Transverse colon (tissue), 4 donors: ENCODE data around the gene DESI2. TPM values are rescaled to one million over a fixed set of nuclear protein-coding genes. Genes with fewer than 3 reads are reported as not detected.

Source experiments
- DNase-seq: peaks from one replicate; pipeline ENCODE4 v3.0.0-alpha.2; 2019
- H3K27ac ChIP-seq, 4 donors: fragments of 200-600 bp; sonication (generic); 2 replicates each; pipeline ENCODE4 v1.5.1; 2016 to 2018; ENCODE audit warnings: inconsistent platforms in 4 of 4
- H3K27me3 ChIP-seq: fragments of 200-600 bp; sonication (generic); 2 replicates; pipeline ENCODE4 v1.5.1; 2017; ENCODE audit warnings: inconsistent platforms
- H3K36me3 ChIP-seq, 4 donors: fragments of 200-600 bp; sonication (generic); 2 replicates each; pipeline ENCODE4 v1.5.1; 2017 to 2019; ENCODE audit warnings: inconsistent platforms in 4 of 4
- H3K4me1 ChIP-seq, 4 donors: fragments of 200-600 bp; sonication (generic); 2 replicates each; pipeline ENCODE4 v1.5.1; 2017 to 2020; ENCODE audit warnings: inconsistent platforms in 4 of 4
- H3K4me3 ChIP-seq, 4 donors: fragments of 200-600 bp; sonication (generic); 1 replicate in 1 of 4; 2 replicates in 3 of 4; pipeline versions ENCODE4 v1.5.1 to v1.6.1; 2017 to 2019; ENCODE audit warnings: inconsistent platforms in 4 of 4
- H3K9me3 ChIP-seq, 2 donors: fragments of 200-600 bp; sonication (generic); 2 replicates each; pipeline ENCODE4 v1.5.1; 2017 to 2019; ENCODE audit warnings: inconsistent platforms in 2 of 2
- CTCF ChIP-seq, 5 experiments: fragments of 200-600 bp in 3 of 5; fragments of 450-650 bp in 2 of 5; sonication (generic) in 3 of 5; IDR thresholded peaks; 1 replicate in 2 of 5; 2 replicates in 3 of 5; pipeline ENCODE4 v1.5.1; 2016 to 2017; ENCODE audit warnings: antibody characterized with exemption in 5 of 5, inconsistent platforms in 3 of 5, mild to moderate bottlenecking in 2 of 5, moderate library complexity in 1 of 5
- EP300 ChIP-seq: sonication (generic); formaldehyde crosslinking; IDR thresholded peaks from one replicate; pipeline ENCODE4 v1.6.1; 2017; ENCODE audit warnings: antibody characterized with exemption, low read depth
- POLR2A ChIP-seq: fragments of 450-650 bp; IDR thresholded peaks from one replicate; pipeline ENCODE4 v1.6.1; 2016; ENCODE audit warnings: antibody characterized with exemption, mild to moderate bottlenecking, moderate library complexity
- POLR2AphosphoS5 ChIP-seq, 3 donors: sonication (generic); formaldehyde crosslinking; IDR thresholded peaks; one replicate each; pipeline ENCODE4 v1.6.1; 2016; ENCODE audit warnings: antibody characterized with exemption in 3 of 3
- WGBS, 2 donors: methylation state at CpG; one replicate each; pipeline ENCODE4 v1.1.5; 2018; ENCODE audit warnings: low coverage in 1 of 2; 5-methylcytosine and 5-hydroxymethylcytosine counted together
- in situ Hi-C, 4 donors: fragments of 200-750 bp; cut with MboI; loops; one replicate each; pipeline versions ENCODE4 v1.15.0 to v1.15.1; 2017; ENCODE audit warnings: low sequenced_read_pairs in 3 of 4, low pct_ligation_motif_present in 1 of 4, low pct_unique_long_range_greater_than_20kb in 1 of 4
- intact Hi-C: fragments of 100-400 bp; cut with DNase I; formaldehyde crosslinking; loops from one replicate; pipeline ENCODE4 v1.15.1; 2023; ENCODE audit warnings: low total_unique reads
- total RNA-seq, 4 donors: library from RNA; depleted of rRNA; stranded (reverse); fragments of >200 nt; gene quantifications; one replicate each; pipeline ENCODE4 v1.1.0, GENCODE V29; 2016

Gene DESI2
- total RNA-seq, 4 donors from 2014 or later: 18.3 to 41.6 (median 30.6) TPM

- in situ Hi-C loops (no loop called here), intact Hi-C loops (no loop called here)
- Histone ChIP-seq H3K27ac (no peak overlapping the region), H3K4me3 (no peak overlapping the region), H3K9me3 (no peaks in the 10 kb centered on the region), H3K27me3 (no peaks in the 10 kb centered on the region), H3K4me1 (no peaks in the 10 kb centered on the region), H3K36me3 (no peaks in the 10 kb centered on the region)
- no peak for DNase-seq
- TF ChIP-seq CTCF (IDR thresholded peaks at IDR 0.05) (no peak), POLR2AphosphoS5 (IDR thresholded peaks at IDR 0.05) (no peak), POLR2A (no peak), EP300 (no peak)
These were observed 19.8 kb upstream of the DESI2 start for GRCh38 chr1:244633140-244633539.

GRCh38 chr1:244634546-244634945 lies 18.4 kb upstream of the DESI2 start:
- Histone ChIP-seq H3K27me3 (no peaks in the 10 kb centered on the region), H3K9me3 (no peaks in the 10 kb centered on the region), H3K4me3 (no peak overlapping the region), H3K36me3 (no peaks in the 10 kb centered on the region), H3K27ac (no peak overlapping the region), H3K4me1 (no peaks in the 10 kb centered on the region)
- no peak for TF ChIP-seq POLR2AphosphoS5 (IDR thresholded peaks at IDR 0.05)
- TF ChIP-seq CTCF (IDR thresholded peaks at IDR 0.05): no peak
- no peak for TF ChIP-seq POLR2A
- no peak for TF ChIP-seq EP300
- intact Hi-C loops (no loop called here), in situ Hi-C loops (no loop called here)
- WGBS, 2 donors: 93 to 96% methylated on average over 6 of the region's 6 CpGs
- DNase-seq: no peak

- TF ChIP-seq POLR2AphosphoS5 (IDR thresholded peaks at IDR 0.05) (no peak), POLR2A (no peak), EP300 (no peak), CTCF (IDR thresholded peaks at IDR 0.05) (no peak)
- Histone ChIP-seq H3K27me3 (no peaks in the 10 kb centered on the region), H3K4me1 (no peaks in the 10 kb centered on the region), H3K27ac (no peak overlapping the region), H3K36me3 (no peaks in the 10 kb centered on the region), H3K4me3 (no peak overlapping the region), H3K9me3 (no peaks in the 10 kb centered on the region)
- DNase-seq: no peak
- intact Hi-C loops (no loop called here), in situ Hi-C loops (no loop called here)
- WGBS, 2 donors: 85 to 87% methylated on average over 7 to 10 of the region's 10 CpGs
These were observed 16.3 kb upstream of the DESI2 start for GRCh38 chr1:244636488-244637259.

DNA sequence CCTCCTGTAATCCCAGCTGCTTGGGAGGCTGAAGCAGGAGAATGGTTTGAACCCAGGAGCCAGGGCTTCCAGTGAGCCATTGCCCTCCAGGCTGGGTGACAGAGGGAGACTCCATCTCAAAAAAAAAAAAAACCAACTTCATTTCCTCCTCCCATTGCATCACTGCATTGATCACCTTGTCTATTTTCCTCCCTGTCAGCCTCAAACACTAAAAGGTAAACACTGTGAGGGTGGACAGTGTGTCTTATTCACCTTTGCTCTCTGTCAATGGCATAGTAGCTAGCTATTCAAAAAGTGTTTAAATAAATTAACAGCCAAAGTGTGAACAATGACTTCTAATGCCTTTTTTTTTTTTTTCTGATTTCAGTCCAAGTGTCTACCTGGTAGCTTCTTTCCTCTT lies 13.4 kb upstream of the DESI2 start:
- TF ChIP-seq EP300 (no peak), CTCF (IDR thresholded peaks at IDR 0.05) (no peak), POLR2A (no peak), POLR2AphosphoS5 (IDR thresholded peaks at IDR 0.05) (no peak)
- no peak for DNase-seq
- in situ Hi-C loops (no loop called here), intact Hi-C loops (no loop called here)
- no peaks in the 10 kb centered on the region for H3K36me3 ChIP-seq
- H3K27me3 ChIP-seq: no peaks in the 10 kb centered on the region
- no peaks in the 10 kb centered on the region for H3K4me1 ChIP-seq
- no peaks in the 10 kb centered on the region for H3K9me3 ChIP-seq
- H3K4me3 ChIP-seq: no peak overlapping the region
- H3K27ac ChIP-seq: no peak overlapping the region
